Stimulated activated CD8-positive, alpha-beta memory T cell treated with anti-CD3 and anti-CD28 coated beads, Interleukin-4, amount 100 ng/mL, for 24 hours (primary cell): ENCODE results near the gene OSBPL8.
A peak's percentile ranks its signal among the peaks of the same experiment; 100 is the strongest.
"Not testable (repeated sequence)": the region's sequence is repeated elsewhere in the genome, so short reads cannot be mapped to it uniquely, and the experiment has no call there.

Experiments
- DNase-seq: peaks from one replicate; pipeline ENCODE4 v3.0.0-alpha.2; 2020; ENCODE audit warnings: low read depth

The OSBPL8 gene

DNA sequence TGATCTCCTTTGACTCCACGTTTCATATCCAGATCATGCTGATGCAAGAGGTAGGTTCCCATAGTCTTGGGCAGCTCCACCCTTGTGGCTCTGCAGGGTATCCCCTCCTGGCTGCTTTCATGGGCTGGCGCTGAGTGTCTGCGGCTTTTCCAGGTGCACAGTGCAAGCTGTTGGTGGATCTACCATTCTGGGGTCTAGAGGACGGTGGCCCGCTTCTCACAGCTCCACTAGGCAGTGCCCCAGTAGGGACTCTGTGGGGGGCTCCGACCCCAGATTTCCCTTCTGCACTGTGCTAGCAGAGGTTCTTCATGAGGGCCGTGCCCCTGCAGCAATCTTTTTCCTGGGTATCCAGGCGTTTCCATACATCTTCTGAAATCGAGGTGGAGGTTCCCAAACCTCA is 199.3 kb downstream of the OSBPL8 start:
- DNase-seq = no peak

DNA sequence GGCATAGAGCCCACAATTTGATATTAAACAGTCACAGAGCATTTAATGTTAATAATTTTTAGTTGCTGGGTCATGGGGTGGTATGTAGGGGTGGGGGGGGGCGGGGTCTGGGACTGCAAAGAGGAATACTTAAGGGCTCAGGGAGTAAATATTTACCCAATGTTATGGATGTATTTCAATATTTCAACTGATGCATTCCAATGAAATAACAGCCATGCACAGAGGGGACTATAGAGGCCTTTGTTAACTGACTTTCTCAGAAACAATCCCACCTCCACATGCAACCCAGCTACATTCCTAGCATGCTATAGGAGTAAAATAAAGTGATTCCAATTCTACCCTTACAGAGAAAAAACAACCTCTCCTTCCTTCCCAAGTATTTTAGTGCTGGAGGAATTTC is 203.5 kb downstream of the OSBPL8 start:
- DNase-seq = no peak

GRCh38 chr12:76348079-76348901 is 211.3 kb downstream of the OSBPL8 start, which contains the start of gene BBS10:
TSS of gene BBS10 (minus strand) at chr12:76348415. CDS start at chr12:76348358, 57 bp downstream.
- peak; percentile 78 for DNase-seq

- DNase-seq = no peak
Measured at GRCh38 chr12:76346798-76347420, 212.7 kb downstream of the OSBPL8 start.

- no peak for DNase-seq
Measured at GRCh38 chr12:76346236-76346635, 213.3 kb downstream of the OSBPL8 start.

GRCh38 chr12:76345569-76345968 is 214.0 kb downstream of the OSBPL8 start:
- DNase-seq = no peak

DNA sequence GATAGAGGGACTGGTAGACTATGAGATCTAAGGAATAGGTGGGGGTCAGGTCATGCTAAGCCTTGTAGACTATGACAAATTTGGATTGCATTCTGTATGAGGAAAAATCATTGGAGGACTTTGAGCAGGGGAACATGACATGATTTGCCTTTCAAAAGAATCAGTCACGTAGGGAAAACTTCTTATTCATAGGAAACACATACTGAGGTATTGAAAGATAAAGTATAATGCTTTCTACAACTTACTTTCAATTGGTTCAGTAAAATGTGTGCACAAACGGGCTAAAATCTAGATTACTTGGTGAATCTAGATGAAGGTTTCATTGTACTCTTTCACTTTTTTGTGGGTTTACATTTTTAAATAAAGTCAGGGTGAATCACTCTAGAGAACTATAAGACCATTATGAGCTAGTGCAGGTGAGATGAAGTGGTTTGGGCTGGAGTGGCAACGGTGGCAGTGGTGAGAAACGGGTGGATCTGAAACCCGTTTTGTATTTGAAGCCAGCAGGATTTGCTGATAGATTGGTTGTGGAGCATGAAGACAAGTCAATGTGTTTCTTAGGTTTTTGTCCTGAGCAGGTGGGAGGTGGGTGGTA is 218.0 kb downstream of the OSBPL8 start:
- DNase-seq = no peak

- no peak for DNase-seq
Measured at GRCh38 chr12:76340680-76341435, 218.7 kb downstream of the OSBPL8 start.

GRCh38 chr12:76337583-76337982 is 222.0 kb downstream of the OSBPL8 start:
- no peak for DNase-seq

- DNase-seq = no peak
Measured at GRCh38 chr12:76332606-76333005, 227.0 kb downstream of the OSBPL8 start.

DNA sequence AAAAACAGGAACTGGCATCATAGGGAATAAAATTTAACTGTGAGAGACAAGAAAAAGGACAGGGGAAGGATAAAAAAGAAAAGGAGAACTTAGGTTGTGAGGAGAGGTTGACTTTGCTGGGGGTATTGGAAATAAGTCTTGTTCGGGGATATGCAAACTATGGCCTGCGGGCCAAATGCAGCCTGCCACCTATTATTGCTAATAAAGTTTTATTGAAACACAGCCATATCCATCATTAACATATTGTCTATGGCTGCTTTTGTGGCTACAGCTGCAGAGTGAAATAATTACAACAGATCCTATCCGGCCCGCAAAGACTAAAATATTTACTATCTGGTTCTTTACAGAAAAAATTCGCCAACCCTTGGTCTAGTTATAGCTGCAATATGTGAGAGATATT is 230.0 kb downstream of the OSBPL8 start:
- DNase-seq = no peak

- DNase-seq = no peak
Measured at GRCh38 chr12:76329159-76329558, 230.4 kb downstream of the OSBPL8 start.

- not testable (repeated sequence) for DNase-seq
Measured at GRCh38 chr12:76319595-76320319, 239.8 kb downstream of the OSBPL8 start.

GRCh38 chr12:76318773-76319594 is 240.6 kb downstream of the OSBPL8 start:
- no peak for DNase-seq

DNA sequence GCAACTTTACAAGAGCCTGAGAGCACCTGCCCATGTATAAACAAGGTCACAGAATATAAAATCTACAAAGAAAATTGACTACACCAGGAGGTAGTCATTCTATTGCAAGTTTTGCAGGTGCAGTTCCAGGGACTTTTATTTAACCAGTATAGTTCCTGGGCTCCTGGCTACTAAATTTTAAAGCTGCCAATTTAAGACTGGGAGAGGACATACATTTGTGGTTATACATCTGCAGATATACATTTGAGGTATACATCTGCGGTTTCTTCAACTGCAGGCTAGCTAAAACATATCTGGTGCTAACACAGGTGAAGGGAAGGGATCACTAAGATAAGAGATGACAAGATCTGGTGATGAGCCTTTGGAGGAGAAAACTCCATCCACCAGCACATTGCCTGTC is 241.6 kb downstream of the OSBPL8 start:
- no peak for DNase-seq

GRCh38 chr12:76316468-76316867 is 243.1 kb downstream of the OSBPL8 start:
- DNase-seq = no peak

GRCh38 chr12:76313299-76313698 is 246.3 kb downstream of the OSBPL8 start:
- no peak for DNase-seq

DNA sequence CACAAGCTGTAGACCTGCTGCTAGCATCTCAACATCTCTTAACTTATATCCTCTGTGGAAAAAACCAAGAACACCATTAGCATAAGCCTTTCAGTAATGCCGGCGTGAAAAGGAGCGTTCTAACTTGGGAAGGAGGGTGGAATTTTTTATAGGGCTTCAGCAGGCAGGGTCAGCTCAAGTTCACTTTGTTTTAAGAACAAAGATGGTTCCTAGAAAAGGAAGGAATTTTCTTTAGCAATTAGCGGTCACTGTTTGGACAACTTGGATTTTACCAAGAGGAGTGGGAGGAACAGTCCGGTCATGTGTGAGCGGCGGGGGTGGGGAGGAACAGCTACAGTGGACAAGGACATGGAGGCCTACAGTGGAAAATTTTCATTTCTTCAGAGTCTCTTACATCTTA is 247.3 kb downstream of the OSBPL8 start:
- no peak for DNase-seq

DNA sequence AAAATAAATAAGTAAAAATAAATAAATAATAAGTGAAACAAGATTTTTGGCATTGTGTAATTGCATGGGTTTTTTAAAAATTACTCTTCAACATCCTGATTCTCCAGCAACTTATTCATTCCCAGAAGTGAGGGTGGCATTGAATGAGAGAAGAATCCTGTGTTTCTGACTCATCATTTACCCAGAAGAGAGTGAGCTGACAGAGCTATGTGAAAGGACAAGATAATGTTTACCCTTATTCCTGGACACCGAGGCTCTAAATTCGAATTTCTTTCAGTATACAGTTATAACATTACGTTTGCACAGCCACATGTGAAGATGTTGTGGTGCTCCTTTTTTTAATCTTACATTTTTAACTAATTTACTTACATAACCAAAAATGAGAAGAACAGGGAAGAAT is 247.8 kb downstream of the OSBPL8 start:
- no peak for DNase-seq

GRCh38 chr12:76310110-76310509 is 249.5 kb downstream of the OSBPL8 start:
- DNase-seq = no peak

- DNase-seq = no peak
Measured at GRCh38 chr12:76308866-76309265, 250.7 kb downstream of the OSBPL8 start.
